ENCODE measurements around the gene SLC19A3.
A peak's percentile ranks its signal among the peaks of the same experiment; 100 is the strongest.
"Not testable (repeated sequence)": the region's sequence is repeated elsewhere in the genome, so short reads cannot be mapped to it uniquely, and the experiment has no call there.

The SLC19A3 gene

DNA sequence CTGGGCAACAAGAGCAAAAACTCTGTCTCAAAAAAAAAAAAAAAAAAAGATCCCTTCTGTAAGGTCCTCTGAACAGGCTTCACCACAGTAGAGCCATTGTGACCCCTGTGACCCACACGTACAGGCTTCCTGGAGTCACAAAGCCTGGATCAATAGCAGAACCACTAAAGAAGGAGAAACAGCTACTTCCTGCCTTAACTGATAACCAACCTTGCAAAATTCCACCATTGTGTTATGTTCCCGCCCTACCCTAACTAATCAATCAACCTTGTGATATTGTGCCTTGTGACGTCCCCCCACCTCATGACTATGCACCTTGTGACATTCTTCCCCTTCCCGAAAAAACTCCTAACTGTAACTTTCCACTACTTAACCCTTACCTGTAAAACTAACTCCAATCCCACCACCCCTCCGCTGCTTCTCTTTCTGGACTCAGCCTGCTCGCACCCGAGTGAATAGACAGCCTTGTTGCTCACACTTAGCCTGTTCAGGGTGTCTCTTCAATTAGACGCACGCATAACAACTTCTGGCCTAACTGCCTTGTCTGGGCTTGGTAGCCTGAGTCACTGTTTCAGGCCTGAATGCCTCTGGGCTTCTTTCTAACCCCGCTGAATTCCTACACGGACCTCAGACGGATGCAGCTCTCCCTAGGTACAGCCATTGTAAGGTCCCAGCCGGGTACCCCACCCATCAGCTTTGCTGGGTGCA lies 41.7 kb upstream of the SLC19A3 start:
- no peaks in the 10 kb centered on the region for H3K27me3 ChIP-seq (ENCODE audit: insufficient read depth, poor library complexity, severe bottlenecking)
- no peak overlapping the region for H3K27ac ChIP-seq (ENCODE audit: poor library complexity, severe bottlenecking)
- DNase-seq (ENCODE audit: low spot score): no peak

DNA sequence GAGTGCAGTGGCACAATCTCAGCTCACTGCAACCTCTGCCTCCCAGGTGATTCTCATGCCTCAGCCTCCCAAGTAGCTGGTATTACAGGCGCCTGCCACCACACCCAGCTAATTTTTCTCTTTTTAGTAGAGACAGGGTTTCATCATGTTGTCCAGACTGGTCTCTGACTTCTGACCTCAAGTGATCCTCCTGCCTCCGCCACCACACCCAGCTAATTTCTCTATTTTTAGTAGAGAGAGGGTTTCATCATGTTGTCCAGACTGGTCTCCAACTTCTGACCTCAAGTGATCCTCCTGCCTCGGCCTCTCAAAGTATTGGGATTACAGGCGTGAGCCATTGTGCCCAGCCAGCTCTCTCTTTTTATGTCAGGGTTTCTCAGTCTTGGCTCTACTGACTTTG lies 38.4 kb upstream of the SLC19A3 start:
- not testable (repeated sequence) for H3K4me3 ChIP-seq (ENCODE audit: severe bottlenecking); H3K27ac ChIP-seq (ENCODE audit: poor library complexity, severe bottlenecking); H3K36me3 ChIP-seq (ENCODE audit: low read depth); ATAC-seq (ENCODE audit: low read depth); H3K9me3 ChIP-seq (ENCODE audit: severe bottlenecking); DNase-seq (ENCODE audit: low spot score); H3K4me1 ChIP-seq (ENCODE audit: insufficient read depth, poor library complexity, severe bottlenecking); H3K27me3 ChIP-seq (ENCODE audit: insufficient read depth, poor library complexity, severe bottlenecking)

More for the DNA sequence above, 41.7 kb upstream of the SLC19A3 start:
- Histone ChIP-seq H3K36me3 (ENCODE audit: low read depth) (no peaks in the 10 kb centered on the region), H3K9me3 (ENCODE audit: severe bottlenecking) (no peaks in the 10 kb centered on the region), H3K4me3 (ENCODE audit: severe bottlenecking) (no peak overlapping the region), H3K4me1 (ENCODE audit: insufficient read depth, poor library complexity, severe bottlenecking) (no peaks in the 10 kb centered on the region)
- TF ChIP-seq, protein P1, sequence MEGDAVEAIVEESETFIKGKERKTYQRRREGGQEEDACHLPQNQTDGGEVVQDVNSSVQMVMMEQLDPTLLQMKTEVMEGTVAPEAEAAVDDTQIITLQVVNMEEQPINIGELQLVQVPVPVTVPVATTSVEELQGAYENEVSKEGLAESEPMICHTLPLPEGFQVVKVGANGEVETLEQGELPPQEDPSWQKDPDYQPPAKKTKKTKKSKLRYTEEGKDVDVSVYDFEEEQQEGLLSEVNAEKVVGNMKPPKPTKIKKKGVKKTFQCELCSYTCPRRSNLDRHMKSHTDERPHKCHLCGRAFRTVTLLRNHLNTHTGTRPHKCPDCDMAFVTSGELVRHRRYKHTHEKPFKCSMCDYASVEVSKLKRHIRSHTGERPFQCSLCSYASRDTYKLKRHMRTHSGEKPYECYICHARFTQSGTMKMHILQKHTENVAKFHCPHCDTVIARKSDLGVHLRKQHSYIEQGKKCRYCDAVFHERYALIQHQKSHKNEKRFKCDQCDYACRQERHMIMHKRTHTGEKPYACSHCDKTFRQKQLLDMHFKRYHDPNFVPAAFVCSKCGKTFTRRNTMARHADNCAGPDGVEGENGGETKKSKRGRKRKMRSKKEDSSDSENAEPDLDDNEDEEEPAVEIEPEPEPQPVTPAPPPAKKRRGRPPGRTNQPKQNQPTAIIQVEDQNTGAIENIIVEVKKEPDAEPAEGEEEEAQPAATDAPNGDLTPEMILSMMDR (IDR thresholded peaks at IDR 0.05; ENCODE audit: poor library complexity, severe bottlenecking): no peak
- peak; percentile 93 for ATAC-seq (ENCODE audit: low read depth)

DNA sequence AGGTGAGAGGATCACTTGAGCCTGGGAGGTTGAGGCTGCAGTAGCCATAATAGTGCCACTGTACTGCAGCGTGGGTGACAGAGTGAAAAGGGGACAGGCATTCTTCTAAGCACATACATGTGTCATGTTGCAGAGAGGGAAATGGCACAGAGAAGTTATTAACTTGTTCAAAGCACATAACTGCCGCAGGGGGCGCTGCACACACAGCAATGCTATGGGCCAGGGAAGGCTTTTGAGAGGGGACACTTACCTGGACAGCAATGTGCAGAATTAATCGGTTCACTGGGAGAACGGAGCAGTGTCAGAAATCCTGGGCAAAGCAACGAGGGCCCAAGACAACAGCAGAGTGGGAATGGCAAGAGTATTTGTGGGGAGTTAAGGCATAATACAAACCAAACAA lies 30.3 kb upstream of the SLC19A3 start:
- Histone ChIP-seq H3K27me3 (ENCODE audit: insufficient read depth, poor library complexity, severe bottlenecking) (no peaks in the 10 kb centered on the region), H3K4me1 (ENCODE audit: insufficient read depth, poor library complexity, severe bottlenecking) (no peaks in the 10 kb centered on the region), H3K36me3 (ENCODE audit: low read depth) (no peaks in the 10 kb centered on the region), H3K27ac (ENCODE audit: poor library complexity, severe bottlenecking) (no peak overlapping the region), H3K9me3 (ENCODE audit: severe bottlenecking) (no peaks in the 10 kb centered on the region), H3K4me3 (ENCODE audit: severe bottlenecking) (no peak overlapping the region)
- TF ChIP-seq, protein P1 (IDR thresholded peaks at IDR 0.05; ENCODE audit: poor library complexity, severe bottlenecking): peak; percentile 11
- DNase-seq (ENCODE audit: low spot score) (no peak), ATAC-seq (ENCODE audit: low read depth) (no peak)

DNA sequence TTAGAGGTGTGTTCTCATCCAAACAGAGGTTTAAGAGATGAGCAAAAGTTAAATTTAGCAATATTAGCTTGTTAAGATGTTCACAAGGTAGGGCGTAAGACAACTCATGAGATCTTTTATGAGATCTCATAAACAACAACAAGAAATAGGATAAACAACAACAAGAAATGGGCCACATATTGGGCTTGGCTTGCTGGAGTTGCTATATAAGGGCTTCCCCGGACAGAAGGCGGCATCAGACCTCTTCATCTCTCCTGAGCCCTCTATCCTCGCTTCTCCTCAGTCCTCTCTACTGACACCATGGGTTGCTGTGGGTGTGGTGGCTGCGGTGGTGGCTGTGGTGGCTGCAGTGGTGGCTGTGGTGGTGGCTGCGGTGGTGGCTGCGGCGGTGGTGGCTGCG lies 27.8 kb upstream of the SLC19A3 start, which contains the start of gene SCYGR8:
TSS of gene SCYGR8 (plus strand) at position 301 of the 400 bp plus-strand sequence. CDS start at position 301, 0 bp downstream.
- no peak for ATAC-seq (ENCODE audit: low read depth)
- no peak for DNase-seq (ENCODE audit: low spot score)
- no peaks in the 10 kb centered on the region for H3K27me3 ChIP-seq (ENCODE audit: insufficient read depth, poor library complexity, severe bottlenecking)
- H3K36me3 ChIP-seq (ENCODE audit: low read depth): no peaks in the 10 kb centered on the region
- H3K4me3 ChIP-seq (ENCODE audit: severe bottlenecking): no peak within 1 kb of the TSS
- H3K4me1 ChIP-seq (ENCODE audit: insufficient read depth, poor library complexity, severe bottlenecking): no peaks in the 10 kb centered on the region
- no peak within 1 kb of the TSS for H3K27ac ChIP-seq (ENCODE audit: poor library complexity, severe bottlenecking)
- TF ChIP-seq, protein P1 (IDR thresholded peaks at IDR 0.05; ENCODE audit: poor library complexity, severe bottlenecking): no peak
- H3K9me3 ChIP-seq (ENCODE audit: severe bottlenecking): no peaks in the 10 kb centered on the region

DNA sequence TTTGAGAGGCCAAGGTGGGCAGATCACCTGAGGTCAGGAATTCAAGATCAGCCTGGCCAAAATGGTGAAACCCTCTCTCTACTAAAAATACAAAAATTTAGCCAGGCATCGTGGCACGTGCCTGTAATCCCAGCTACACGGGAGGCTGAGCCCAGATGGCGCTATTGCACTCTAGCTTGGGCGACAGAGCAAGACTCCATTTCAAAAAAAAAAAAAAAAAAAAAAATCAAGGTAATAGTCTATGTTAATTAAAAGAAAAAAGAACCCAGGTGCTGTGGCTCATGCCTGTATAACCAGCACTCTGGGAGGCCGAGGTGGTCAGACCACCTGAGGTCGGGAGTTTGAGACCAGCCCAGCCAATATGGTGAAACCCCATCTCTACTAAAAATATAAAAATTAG lies 22.9 kb upstream of the SLC19A3 start:
- not testable (repeated sequence) for ATAC-seq (ENCODE audit: low read depth); H3K4me3 ChIP-seq (ENCODE audit: severe bottlenecking); H3K4me1 ChIP-seq (ENCODE audit: insufficient read depth, poor library complexity, severe bottlenecking); H3K36me3 ChIP-seq (ENCODE audit: low read depth); H3K27me3 ChIP-seq (ENCODE audit: insufficient read depth, poor library complexity, severe bottlenecking); H3K27ac ChIP-seq (ENCODE audit: poor library complexity, severe bottlenecking); DNase-seq (ENCODE audit: low spot score); H3K9me3 ChIP-seq (ENCODE audit: severe bottlenecking)

DNA sequence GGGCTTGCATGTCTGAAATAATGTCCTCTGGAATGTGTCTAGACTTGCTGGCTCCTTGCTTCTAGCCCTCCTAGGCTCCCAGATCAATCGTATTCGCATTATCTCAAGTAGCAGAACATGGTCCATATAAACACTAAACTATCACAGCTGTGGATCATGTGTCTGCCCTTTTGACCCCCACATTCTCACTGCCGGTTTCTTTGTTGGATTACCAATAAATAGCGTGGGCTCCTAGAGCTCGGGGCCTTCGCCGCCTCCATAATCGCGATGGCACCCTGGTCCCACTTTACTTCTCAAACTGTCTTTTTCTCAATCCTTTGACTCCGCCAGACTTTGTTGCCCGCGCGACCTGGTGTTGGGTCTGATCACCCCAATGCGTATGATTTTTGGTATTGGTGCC lies 21.5 kb upstream of the SLC19A3 start:
- no peaks in the 10 kb centered on the region for H3K4me1 ChIP-seq (ENCODE audit: insufficient read depth, poor library complexity, severe bottlenecking)
- no peak overlapping the region for H3K27ac ChIP-seq (ENCODE audit: poor library complexity, severe bottlenecking)
- H3K27me3 ChIP-seq (ENCODE audit: insufficient read depth, poor library complexity, severe bottlenecking): no peaks in the 10 kb centered on the region
- ATAC-seq (ENCODE audit: low read depth) (no peak), DNase-seq (ENCODE audit: low spot score) (no peak)
- no peaks in the 10 kb centered on the region for H3K9me3 ChIP-seq (ENCODE audit: severe bottlenecking)
- H3K4me3 ChIP-seq (ENCODE audit: severe bottlenecking): no peak overlapping the region
- TF ChIP-seq, protein P1 (IDR thresholded peaks at IDR 0.05; ENCODE audit: poor library complexity, severe bottlenecking): no peak
- no peaks in the 10 kb centered on the region for H3K36me3 ChIP-seq (ENCODE audit: low read depth)
